EL (cell line): ENCODE data around the gene BCL3.
A peak's percentile ranks its signal among the peaks of the same experiment; 100 is the strongest.

ENCODE experiments used
- DNase-seq: peaks from one replicate; pipeline ENCODE4 v3.0.0-alpha.2; 2016

BCL3 gene

DNA sequence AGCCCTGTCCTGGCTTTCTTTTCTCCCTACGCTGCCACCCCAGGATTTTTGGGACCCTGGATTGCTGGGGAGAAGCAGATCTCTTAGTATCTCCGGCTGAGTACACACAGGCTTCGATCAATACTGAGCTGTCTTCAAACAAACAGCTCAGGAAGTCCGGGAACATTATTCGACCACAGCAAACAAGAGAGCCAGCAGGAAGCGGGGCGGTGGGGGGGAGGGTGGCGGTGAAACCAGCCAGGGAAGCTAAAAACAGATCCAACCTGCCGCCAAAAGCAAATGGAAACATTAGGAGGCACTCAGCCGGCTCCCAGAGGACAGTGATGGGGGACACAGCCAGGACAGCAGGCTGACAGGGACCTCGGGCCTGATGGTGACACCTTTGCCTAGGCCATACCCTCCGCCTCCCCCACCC, 48.2 kb downstream of the BCL3 start:
- DNase-seq = no peak

- DNase-seq = no peak
Measured at GRCh38 chr19:44799627-44800346, 51.3 kb downstream of the BCL3 start.

DNA sequence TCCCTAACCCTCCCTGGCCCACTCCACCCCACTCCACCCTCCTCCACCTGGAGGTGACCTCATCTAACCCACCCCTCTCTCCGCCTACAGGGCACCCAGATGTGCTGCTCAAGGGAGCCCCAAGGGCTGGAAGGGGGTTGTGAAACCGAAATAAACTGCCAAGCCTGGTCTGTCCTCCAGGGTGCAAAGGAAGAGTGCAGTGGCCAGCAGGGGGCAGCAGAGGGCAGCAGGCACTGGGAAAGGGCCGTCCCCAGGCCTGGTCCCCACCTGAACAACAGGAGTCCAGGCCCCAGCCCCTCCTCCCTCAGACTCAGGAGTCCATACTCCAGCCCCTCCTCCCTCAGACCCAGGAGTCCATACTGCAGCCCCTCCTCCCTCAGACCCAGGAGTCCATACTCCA, 52.0 kb downstream of the BCL3 start:
- DNase-seq = peak; percentile 75

DNA sequence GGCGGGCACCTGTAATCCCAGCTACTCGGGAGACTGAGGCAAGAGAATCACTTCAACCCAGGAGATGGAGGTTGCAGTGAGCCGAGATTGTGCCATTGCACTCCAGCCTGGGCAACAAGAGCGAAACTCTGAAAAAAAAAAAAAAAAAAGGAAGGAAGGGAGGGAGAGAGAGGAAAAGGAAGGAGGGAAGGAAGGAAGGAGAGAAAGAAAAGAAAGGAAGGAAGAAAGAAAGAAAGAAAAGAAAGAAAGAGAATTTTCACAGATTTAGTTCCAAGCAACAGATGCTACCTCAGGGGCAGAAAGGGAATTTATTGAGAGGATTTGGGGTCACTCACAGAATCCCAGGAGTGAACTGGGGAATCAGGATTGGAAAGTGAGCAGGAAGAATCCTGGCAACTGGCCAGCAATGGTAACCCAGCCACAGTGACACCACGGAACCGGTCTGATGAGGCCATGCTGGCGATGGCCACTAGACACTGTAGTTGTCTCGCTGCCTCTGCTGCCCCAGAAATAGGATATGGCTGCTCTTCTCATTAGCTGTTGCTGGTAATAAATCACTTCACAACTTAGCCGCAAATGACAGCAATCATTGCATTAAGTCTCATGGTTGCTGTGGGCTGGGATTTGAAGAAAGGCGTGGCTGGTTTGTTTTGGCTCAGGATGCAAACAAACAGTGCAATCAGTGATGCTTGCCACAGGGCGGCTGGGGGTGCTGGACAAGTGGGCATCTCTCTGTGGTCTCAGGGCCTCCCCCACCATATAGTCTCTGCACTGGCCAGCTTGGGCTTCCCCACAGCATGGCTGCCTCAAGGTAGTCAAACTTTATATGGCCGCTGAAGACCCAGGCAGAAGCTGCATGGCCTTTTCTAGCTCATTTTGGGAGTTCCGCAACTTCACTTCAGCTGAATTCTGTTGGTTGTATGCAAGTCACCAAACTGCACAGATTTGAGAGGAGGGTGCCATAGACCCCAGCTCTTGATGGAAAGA, 55.2 kb downstream of the BCL3 start:
- no peak for DNase-seq

DNA sequence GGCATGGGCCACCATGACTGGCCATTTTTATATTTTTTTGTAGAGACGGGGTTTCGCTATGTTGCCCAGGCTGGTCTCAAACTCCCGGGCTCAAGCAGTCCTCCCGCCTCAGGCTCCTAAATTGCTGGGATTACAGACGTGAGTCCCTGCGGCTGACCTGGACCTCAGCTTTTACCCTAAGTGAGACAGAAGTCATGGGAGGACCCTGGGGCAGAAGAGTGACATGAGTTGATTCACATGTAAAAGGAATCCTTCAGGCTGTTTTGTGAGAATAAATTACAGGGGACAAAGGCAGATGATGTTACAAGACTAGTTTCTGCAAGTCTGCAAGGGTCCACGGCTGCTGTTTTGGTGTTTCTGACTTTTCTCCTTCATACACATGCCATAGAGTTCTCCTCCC, 57.8 kb downstream of the BCL3 start:
- no peak for DNase-seq

DNA sequence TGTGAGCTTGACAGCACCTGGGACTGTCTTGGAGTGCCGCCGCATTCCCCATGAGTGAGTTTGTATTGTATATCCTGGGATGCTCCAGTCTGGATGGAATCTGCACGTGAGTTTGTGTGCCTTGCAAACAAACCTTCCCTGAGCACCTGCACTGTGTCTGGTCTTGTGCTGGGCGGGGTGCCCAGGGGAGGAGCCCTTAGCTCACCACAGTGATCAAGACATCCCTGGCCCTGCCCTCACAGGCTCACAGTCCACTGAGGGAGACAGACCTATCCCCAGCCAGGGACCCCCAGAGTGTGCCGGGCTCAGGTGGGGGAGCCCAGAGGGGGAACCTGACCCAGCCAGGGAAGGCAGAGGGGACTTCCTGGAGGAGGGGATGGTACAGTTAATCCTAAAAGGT, 58.7 kb downstream of the BCL3 start:
- DNase-seq = no peak

GRCh38 chr19:44807652-44808462, 59.3 kb downstream of the BCL3 start:
- peak; percentile 66 for DNase-seq

DNA sequence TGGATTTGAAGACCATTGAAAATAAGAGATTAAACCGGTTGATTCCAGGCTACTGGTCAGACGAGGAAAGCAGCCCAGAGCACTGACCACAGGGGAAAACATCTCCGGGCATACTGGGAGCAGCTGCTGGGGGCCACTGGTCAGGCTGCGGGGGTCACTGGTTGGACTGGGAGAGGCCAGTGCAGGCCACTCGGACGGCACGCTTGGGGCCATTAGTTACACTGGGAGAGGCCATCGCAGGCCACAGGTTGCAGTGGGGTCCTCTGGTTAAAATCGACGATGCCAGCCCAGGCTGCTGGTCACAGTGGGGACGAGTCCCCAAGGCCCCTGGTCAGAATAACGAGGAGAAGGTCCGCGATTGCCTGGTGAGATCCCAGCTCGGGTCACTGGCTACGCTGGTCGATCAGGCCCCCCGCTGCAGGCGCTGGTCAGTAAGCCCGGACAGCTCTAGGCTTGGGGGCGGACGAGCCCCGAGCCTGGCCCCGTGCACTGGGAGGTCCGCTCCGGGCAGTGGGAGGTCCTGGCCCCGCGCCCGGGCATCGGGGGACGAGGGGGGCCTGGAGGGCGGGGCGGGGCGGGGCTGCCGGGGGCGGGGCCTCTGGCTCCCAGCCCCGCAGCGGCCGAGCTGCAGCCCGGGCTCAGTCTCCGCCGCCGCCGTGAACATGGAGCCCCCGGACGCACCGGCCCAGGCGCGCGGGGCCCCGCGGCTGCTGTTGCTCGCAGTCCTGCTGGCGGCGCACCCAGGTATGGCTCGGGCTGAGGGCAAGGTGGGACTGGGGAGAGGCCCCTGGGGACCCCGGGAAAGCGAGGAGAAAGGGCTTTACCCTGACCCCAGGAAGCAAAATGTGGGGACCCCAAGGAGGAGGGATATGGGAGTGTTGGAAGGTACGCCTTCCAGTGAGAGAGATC, 60.2 kb downstream of the BCL3 start, which contains the start of gene BCAM:
Gene BCAM (plus strand): TSS at position 641 of the 909 bp plus-strand sequence. CDS start 22 bp downstream, at position 663.
- DNase-seq = peak; percentile 79
